HG03108 (cell line): ENCODE data around the gene DCAF11.

Experiments
- ATAC-seq: cut with Tn5 transposase; IDR thresholded peaks from one replicate; pipeline ENCODE4 v1.9.1; 2021; ENCODE audit warnings: moderate library complexity; ENCODE audit not compliant: unreplicated experiment

The DCAF11 gene

GRCh38 chr14:24151404-24152080 is 37.0 kb downstream of the DCAF11 start:
- no peak for ATAC-seq

- no peak for ATAC-seq
Observed at GRCh38 chr14:24155100-24155499, 40.5 kb downstream of the DCAF11 start.

- no peak for ATAC-seq
Observed at GRCh38 chr14:24156840-24157239, 42.3 kb downstream of the DCAF11 start.

GRCh38 chr14:24157331-24157730 is 42.8 kb downstream of the DCAF11 start:
- ATAC-seq: no peak

- ATAC-seq: no peak
Observed at GRCh38 chr14:24159777-24160498, 45.4 kb downstream of the DCAF11 start.

GRCh38 chr14:24160499-24160849 is 45.9 kb downstream of the DCAF11 start:
- no peak for ATAC-seq

- ATAC-seq: peak; percentile 81
Observed at GRCh38 chr14:24160850-24161804, 46.5 kb downstream of the DCAF11 start, which contains the start of gene IRF9. IRF9 (plus strand) TSS chr14:24161265; CDS start chr14:24162145, 880 bp downstream.

- ATAC-seq: no peak
Observed at GRCh38 chr14:24162093-24162492, 47.5 kb downstream of the DCAF11 start.

- ATAC-seq: no peak
Observed at GRCh38 chr14:24164518-24164991, 50.0 kb downstream of the DCAF11 start.

- no peak for ATAC-seq
Observed at GRCh38 chr14:24165785-24166184, 51.2 kb downstream of the DCAF11 start.

- no peak for ATAC-seq
Observed at GRCh38 chr14:24167469-24168114, 53.0 kb downstream of the DCAF11 start.

GRCh38 chr14:24171422-24172260 is 57.1 kb downstream of the DCAF11 start, which contains the start of gene REC8:
REC8 (plus strand) TSS chr14:24172080; CDS start chr14:24172553, 473 bp downstream.
- peak; percentile 85 for ATAC-seq

- no peak for ATAC-seq
Observed at GRCh38 chr14:24172261-24172860, 57.8 kb downstream of the DCAF11 start.

- ATAC-seq: no peak
Observed at GRCh38 chr14:24172871-24173281, 58.3 kb downstream of the DCAF11 start.
